T-cell (primary cell): ENCODE measurements around the gene NECAB2. TPM values are rescaled to one million over a fixed set of nuclear protein-coding genes. Genes with fewer than 3 reads are reported as not detected.

Experiments used
- ATAC-seq, 4 experiments: fragments of 200-7000 bp in 3 of 4; fragments of 150-1000 bp in 1 of 4; cut with Tn5 transposase; replicated peaks in 1 of 4; 1 replicate in 3 of 4; 2 replicates in 1 of 4; pipeline ENCODE4 v1.10.0; 2021; ENCODE audit warnings: moderate library complexity in 3 of 4, mild to moderate bottlenecking in 2 of 4, moderate number of reproducible peaks in 1 of 4
- CTCF ChIA-PET, 2 donors: fragments of 300-600 bp; sonication (Branson Sonifier 250); formaldehyde crosslinking; loops; one replicate each; lab custom pipeline; 2022; ENCODE audit warnings: antibody characterized with exemption in 2 of 2; lab: Charles Lee
- POLR2A ChIA-PET, 2 donors: fragments of 300-600 bp; sonication (Branson Sonifier 250); formaldehyde crosslinking; loops; one replicate each; lab custom pipeline; 2022; ENCODE audit warnings: antibody characterized with exemption in 2 of 2; lab: Charles Lee
- DNase-seq, 35 experiments: peaks; one replicate each; pipeline versions ENCODE4 v3.0.0 to v3.0.0-alpha.2; 2013 to 2023
- H3K27ac ChIP-seq: one replicate; pipeline ENCODE4 v1.5.1; 2013; ENCODE audit warnings: low read length
- H3K27me3 ChIP-seq, 2 experiments: replicated peaks in 1 of 2; 1 replicate in 1 of 2; 2 replicates in 1 of 2; pipeline versions ENCODE4 v1.6.1 to v1.7.0; 2013; ENCODE audit warnings: low read length in 1 of 2, mixed read lengths in 1 of 2; ENCODE audit not compliant: control insufficient read depth in 2 of 2, insufficient read depth in 2 of 2; ENCODE audit errors: extremely low read depth in 1 of 2
- H3K36me3 ChIP-seq, 2 donors: 1 replicate in 1 of 2; 2 replicates in 1 of 2; pipeline versions ENCODE4 v1.6.1 to v1.7.0; 2013; ENCODE audit warnings: low read length in 1 of 2; ENCODE audit not compliant: control insufficient read depth in 2 of 2, insufficient read depth in 1 of 2; ENCODE audit errors: extremely low read depth in 1 of 2
- H3K4me1 ChIP-seq, 2 experiments: 1 replicate in 1 of 2; 2 replicates in 1 of 2; pipeline versions ENCODE4 v1.6.1 to v1.7.0; 2013; ENCODE audit warnings: low read length in 2 of 2, mixed read lengths in 1 of 2; ENCODE audit not compliant: insufficient read depth in 2 of 2, control insufficient read depth in 1 of 2; ENCODE audit errors: extremely low read depth in 1 of 2
- H3K4me3 ChIP-seq, 2 donors: 1 replicate in 1 of 2; 2 replicates in 1 of 2; pipeline versions ENCODE4 v1.5.1 to v1.7.0; 2013; ENCODE audit warnings: mild to moderate bottlenecking in 2 of 2, low read length in 1 of 2, moderate library complexity in 1 of 2; ENCODE audit not compliant: control insufficient read depth in 1 of 2; ENCODE audit errors: extremely low read depth in 1 of 2
- H3K9me3 ChIP-seq: 2 replicates; pipeline ENCODE4 v1.7.0; 2013
- H3K27ac Mint-ChIP-seq, 2 donors: one replicate each; pipeline ENCODE4 v1.8.0; 2020 to 2021; ENCODE audit warnings: mild to moderate bottlenecking in 2 of 2, mixed read lengths in 2 of 2
- H3K27me3 Mint-ChIP-seq, 2 donors: one replicate each; pipeline ENCODE4 v1.8.0; 2021 to 2022; ENCODE audit warnings: mixed read lengths in 2 of 2
- H3K36me3 Mint-ChIP-seq: one replicate; pipeline ENCODE4 v1.8.0; 2021; ENCODE audit warnings: mixed read lengths
- H3K4me1 Mint-ChIP-seq, 3 donors: one replicate each; pipeline ENCODE4 v1.8.0; 2020 to 2022; ENCODE audit warnings: mixed read lengths in 3 of 3, mild to moderate bottlenecking in 1 of 3
- H3K4me3 Mint-ChIP-seq, 3 donors: one replicate each; pipeline ENCODE4 v1.8.0; 2020 to 2022; ENCODE audit warnings: mild to moderate bottlenecking in 3 of 3, mixed read lengths in 3 of 3, moderate library complexity in 3 of 3
- H3K9me3 Mint-ChIP-seq, 3 donors: one replicate each; pipeline ENCODE4 v1.8.0; 2020 to 2022; ENCODE audit warnings: mixed read lengths in 3 of 3
- whole genome bisulfite sequencing: methylation state at CpG from one replicate; pipeline ENCODE4 v1.1.5; 2013; ENCODE audit warnings: missing lambda C conversion rate; ENCODE audit not compliant: insufficient coverage; 5-methylcytosine and 5-hydroxymethylcytosine counted together
- total RNA-seq, 35 experiments: library from RNA in 6 of 35; stranded (reverse) in 6 of 35; fragments of 120-200 nt in 1 of 35; gene quantifications; one replicate each; pipeline versions ENCODE4 v1.2.1 to v1.2.4 and lab custom pipeline; 2013 to 2026

Gene NECAB2
- total RNA-seq, 5 donors from 2014 or later (not counting 1 experiment from before 2014, with no cell fraction given) = not detected

DNA sequence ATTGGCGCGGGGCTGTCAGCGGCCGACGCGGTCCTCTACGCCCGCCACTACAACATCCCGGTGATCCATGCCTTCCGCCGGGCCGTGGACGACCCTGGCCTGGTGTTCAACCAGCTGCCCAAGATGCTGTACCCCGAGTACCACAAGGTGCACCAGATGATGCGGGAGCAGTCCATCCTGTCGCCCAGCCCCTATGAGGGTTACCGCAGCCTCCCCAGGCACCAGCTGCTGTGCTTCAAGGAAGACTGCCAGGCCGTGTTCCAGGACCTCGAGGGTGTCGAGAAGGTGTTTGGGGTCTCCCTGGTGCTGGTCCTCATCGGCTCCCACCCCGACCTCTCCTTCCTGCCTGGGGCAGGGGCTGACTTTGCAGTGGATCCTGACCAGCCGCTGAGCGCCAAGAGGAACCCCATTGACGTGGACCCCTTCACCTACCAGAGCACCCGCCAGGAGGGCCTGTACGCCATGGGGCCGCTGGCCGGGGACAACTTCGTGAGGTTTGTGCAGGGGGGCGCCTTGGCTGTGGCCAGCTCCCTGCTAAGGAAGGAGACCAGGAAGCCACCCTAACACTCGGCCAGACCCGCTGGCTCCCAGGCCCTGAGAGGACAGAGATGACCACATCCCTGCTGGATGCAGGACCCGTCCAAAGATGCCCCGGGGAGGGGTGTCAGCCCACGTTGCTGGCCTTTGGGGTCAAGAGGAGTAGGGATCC lies 2.4 kb upstream of the NECAB2 start:
- Mint-ChIP-seq H3K36me3 (no peaks in the 10 kb centered on the region), H3K4me3 (no peak overlapping the region), H3K27ac (no peak overlapping the region), H3K27me3 (peaks cover 4 to 17% of the 10 kb centered on the region in 2 donors), H3K4me1 (peaks cover 0 to 7% (median 2%) of the 10 kb centered on the region in 3 donors), H3K9me3 (no peaks in the 10 kb centered on the region)
- no peaks in the 10 kb centered on the region for H3K9me3 ChIP-seq
- no peak overlapping the region for H3K27ac ChIP-seq
- DNase-seq (no peak), ATAC-seq (no peak)
- H3K36me3 ChIP-seq = no peaks in the 10 kb centered on the region
- peaks cover 0 to 3% of the 10 kb centered on the region in 2 experiments for H3K4me1 ChIP-seq
- ChIA-PET CTCF (no interaction called here), POLR2A (no interaction called here)
- 92% methylated on average over 34 of the region's 36 CpGs for WGBS
- H3K4me3 ChIP-seq = no peak overlapping the region
- peaks cover 0 to 29% of the 10 kb centered on the region in 2 experiments for H3K27me3 ChIP-seq

DNA sequence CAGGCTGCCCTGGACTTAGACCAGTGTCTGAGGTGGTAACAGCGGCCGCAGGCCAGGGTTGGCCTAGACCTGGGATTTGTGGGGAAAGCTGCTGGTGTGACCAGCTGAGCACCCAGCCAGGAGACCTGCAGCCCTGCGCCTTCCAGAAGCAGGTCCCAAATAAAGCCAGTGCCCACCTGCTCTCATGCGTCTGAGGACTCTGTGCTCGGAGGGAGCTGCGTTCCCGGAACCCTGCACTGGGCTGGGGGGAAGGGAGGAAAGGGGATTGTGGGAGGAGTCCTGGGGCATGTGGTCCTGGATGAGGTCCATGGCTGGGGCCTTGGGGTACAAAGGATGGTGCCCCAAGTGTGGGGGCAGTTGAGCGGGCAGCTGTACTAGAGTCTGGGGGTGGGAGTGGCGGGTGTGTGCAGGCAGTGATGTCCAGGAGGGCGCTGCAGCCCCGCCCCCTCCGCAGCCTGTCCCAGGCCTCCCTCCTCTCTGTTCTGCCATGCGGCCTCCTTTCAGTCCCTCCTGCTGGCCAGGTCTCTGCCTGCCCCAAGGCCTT lies 1.8 kb upstream of the NECAB2 start:
- no peaks in the 10 kb centered on the region for H3K36me3 ChIP-seq
- no peaks in the 10 kb centered on the region for H3K9me3 Mint-ChIP-seq

DNA sequence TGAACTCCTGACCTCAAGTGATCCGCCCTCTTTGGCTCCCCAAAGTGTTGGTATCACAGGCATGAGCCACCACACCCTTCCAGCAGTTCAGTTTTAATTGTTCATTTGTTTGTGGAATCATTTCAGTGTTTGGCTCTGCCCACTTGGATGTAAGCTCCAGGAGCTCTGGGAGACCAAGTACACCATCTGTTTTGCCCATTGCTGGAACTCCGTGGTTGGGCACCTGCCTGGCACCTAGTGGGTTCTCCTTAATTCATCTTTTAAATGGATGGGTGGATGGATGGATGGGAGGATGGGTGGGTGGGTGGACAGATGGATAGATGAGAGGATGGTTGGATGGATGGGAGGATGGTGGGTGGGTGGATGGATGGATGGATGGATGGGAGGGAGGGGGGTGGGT lies 953 bp upstream of the NECAB2 start:
- ATAC-seq = no peak
- Mint-ChIP-seq H3K36me3 (no peaks in the 10 kb centered on the region), H3K27ac (no peak overlapping the region), H3K9me3 (no peaks in the 10 kb centered on the region), H3K27me3 (peaks cover 9 to 23% of the 10 kb centered on the region in 2 donors), H3K4me1 (peaks cover 0 to 7% (median 2%) of the 10 kb centered on the region in 3 donors), H3K4me3 (no peak overlapping the region)
- no CpG with 5 or more reads among the region's 2 CpGs for WGBS
- Histone ChIP-seq H3K27me3 (peaks cover 0 to 42% of the 10 kb centered on the region in 2 experiments), H3K4me3 (no peak overlapping the region), H3K4me1 (peaks cover 0 to 3% of the 10 kb centered on the region in 2 experiments), H3K9me3 (no peaks in the 10 kb centered on the region), H3K36me3 (no peaks in the 10 kb centered on the region), H3K27ac (no peak overlapping the region)
- ChIA-PET POLR2A (no interaction called here), CTCF (no interaction called here)
- no peak for DNase-seq

More for the DNA sequence above, 1.8 kb upstream of the NECAB2 start:
- Histone ChIP-seq H3K9me3 (no peaks in the 10 kb centered on the region), H3K27ac (no peak overlapping the region), H3K4me3 (no peak overlapping the region), H3K27me3 (peaks cover 0 to 35% of the 10 kb centered on the region in 2 experiments), H3K4me1 (peaks cover 0 to 3% of the 10 kb centered on the region in 2 experiments)
- peaks cover 0 to 7% (median 2%) of the 10 kb centered on the region in 3 donors for H3K4me1 Mint-ChIP-seq
- DNase-seq (no peak), ATAC-seq (no peak)
- POLR2A ChIA-PET = no interaction called here
- CTCF ChIA-PET = no interaction called here
- 98% methylated on average over 9 of the region's 13 CpGs for WGBS
- no peak overlapping the region for H3K27ac Mint-ChIP-seq
- H3K27me3 Mint-ChIP-seq = peaks cover 5 to 19% of the 10 kb centered on the region in 2 donors
- H3K4me3 Mint-ChIP-seq = no peak overlapping the region
- H3K36me3 Mint-ChIP-seq = no peaks in the 10 kb centered on the region

DNA sequence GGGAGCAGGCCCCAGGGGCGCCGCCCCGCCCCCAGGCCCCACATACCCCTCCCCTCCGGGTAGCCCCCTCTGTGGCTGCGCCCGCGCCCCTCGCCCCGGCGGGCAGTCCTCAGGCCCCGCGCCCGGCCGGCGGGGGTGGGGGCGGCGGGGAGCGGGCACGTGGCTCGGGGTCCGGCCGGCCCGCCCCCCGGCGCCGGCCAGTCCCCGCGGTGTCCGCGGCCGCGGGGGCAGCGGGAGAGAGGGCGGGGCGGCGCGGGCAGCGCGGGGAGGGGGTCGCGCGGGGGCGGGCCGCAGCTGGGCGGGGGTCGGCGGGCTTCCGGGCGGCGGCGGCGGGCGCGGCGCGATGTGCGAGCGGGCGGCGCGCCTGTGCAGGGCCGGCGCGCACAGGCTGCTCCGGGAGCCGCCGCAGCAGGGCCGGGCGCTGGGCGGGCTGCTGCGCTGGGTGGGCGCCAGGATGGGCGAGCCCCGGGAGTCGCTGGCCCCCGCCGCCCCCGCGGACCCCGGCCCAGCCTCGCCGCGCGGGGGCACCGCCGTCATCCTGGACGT lies 335 bp downstream of the NECAB2 start:
- DNase-seq (no peak), ATAC-seq (no peak)
- Histone ChIP-seq H3K9me3 (no peaks in the 10 kb centered on the region), H3K27ac (no peak overlapping the region), H3K27me3 (peaks cover 0 to 47% of the 10 kb centered on the region in 2 experiments), H3K4me3 (no peak overlapping the region), H3K4me1 (peaks cover 0 to 3% of the 10 kb centered on the region in 2 experiments), H3K36me3 (no peaks in the 10 kb centered on the region)
- Mint-ChIP-seq H3K36me3 (no peaks in the 10 kb centered on the region), H3K27ac (no peak overlapping the region), H3K4me3 (peak overlapping the region in 1 of 3 donors; percentile 66), H3K9me3 (no peaks in the 10 kb centered on the region), H3K4me1 (peaks cover 0 to 7% (median 2%) of the 10 kb centered on the region in 3 donors), H3K27me3 (peaks cover 9 to 30% of the 10 kb centered on the region in 2 donors)
- 3% methylated on average over 65 of the region's 87 CpGs for WGBS
- POLR2A ChIA-PET = no interaction called here
- CTCF ChIA-PET = no interaction called here

DNA sequence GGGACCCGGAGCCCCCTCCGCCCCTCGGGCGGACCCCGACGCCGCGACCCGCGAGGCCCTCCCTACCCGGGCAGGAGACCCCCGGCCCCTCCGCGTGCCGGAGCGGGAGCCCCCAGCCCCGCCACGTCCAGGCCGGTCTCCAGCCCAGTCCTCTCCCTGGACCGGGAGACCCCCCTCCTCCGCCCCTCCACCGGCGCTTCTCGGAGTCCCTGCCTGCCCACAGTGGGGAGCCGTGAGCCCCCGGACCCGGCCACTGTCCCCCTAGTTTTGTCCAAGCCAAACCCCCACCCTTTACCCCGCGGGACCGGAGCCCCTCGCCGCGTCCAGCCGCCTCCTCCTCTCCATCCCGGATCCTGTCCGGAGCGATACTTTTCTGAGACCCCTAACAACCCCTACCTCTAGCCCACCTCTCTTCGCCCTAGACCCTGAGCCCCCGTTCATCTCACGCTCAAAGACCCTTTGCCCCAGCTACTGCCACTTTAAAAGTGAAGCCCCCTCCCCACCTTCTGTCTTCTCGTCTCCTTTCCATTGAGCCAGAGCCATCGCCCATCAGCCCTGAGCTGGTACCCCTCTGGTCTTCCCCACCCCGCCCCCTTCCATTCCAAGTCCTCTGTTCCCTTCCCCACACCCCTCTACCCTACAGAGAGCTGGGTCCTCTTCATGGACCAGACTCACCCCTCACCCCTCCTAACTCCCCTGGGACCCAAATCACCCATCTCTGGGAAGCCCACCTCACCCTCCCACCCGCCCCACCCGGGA lies 1.0 kb downstream of the NECAB2 start:
- no peak for ATAC-seq
- no peak overlapping the region for H3K27ac ChIP-seq
- Mint-ChIP-seq H3K36me3 (no peaks in the 10 kb centered on the region), H3K9me3 (no peaks in the 10 kb centered on the region), H3K4me3 (peak overlapping the region in 1 of 3 donors; percentile 50), H3K27ac (no peak overlapping the region), H3K4me1 (peaks cover 0 to 7% (median 2%) of the 10 kb centered on the region in 3 donors), H3K27me3 (peaks cover 9 to 30% of the 10 kb centered on the region in 2 donors)
- H3K36me3 ChIP-seq = no peaks in the 10 kb centered on the region
- no peak overlapping the region for H3K4me3 ChIP-seq
- H3K9me3 ChIP-seq = no peaks in the 10 kb centered on the region
- ChIA-PET POLR2A (no interaction called here), CTCF (interaction anchor here in 1 of 2 donors (0.6 kb wide), 1 partner anchor 11 kb away, joined by 8 read pairs; no protein-coding TSS in a partner anchor)
- no peak for DNase-seq
- H3K4me1 ChIP-seq = peaks cover 0 to 3% of the 10 kb centered on the region in 2 experiments
- H3K27me3 ChIP-seq = peaks cover 0 to 52% of the 10 kb centered on the region in 2 experiments
- WGBS = 14% methylated on average over 41 of the region's 45 CpGs

DNA sequence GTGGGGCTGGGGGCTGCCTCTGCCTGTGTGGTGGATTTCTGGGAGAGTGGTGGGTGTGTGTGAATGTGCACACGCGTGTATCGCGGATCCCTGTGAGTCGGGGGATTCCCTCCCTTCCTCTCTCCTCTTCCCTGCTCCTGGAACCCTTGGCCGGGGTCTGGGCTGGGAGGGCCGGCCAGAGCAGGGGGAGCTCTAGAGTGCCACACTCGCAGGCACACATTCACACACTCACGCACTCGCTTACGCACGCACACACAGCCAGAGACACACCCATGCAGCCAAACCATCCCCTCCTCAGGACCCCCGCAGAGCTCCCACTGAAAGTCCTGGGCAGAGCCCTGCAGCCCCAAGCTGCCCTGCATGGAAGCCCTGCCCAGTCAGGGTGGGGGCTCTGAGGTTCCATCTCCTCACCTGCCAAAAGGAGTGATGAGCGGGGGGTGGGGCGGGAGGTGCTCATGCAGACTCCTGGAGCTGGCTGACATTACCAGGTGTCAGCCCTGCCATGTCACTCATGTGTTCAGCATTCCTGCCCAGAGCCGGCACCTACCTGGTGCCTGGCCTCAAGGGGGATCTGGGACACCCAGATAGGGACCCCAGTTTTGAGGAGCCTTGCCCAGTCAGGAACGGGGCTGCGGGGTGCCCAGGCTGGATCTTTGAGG lies 1.9 kb downstream of the NECAB2 start:
- no peaks in the 10 kb centered on the region for H3K9me3 ChIP-seq
- H3K27me3 ChIP-seq = peaks cover 0 to 57% of the 10 kb centered on the region in 2 experiments
- peaks cover 0 to 7% (median 2%) of the 10 kb centered on the region in 3 donors for H3K4me1 Mint-ChIP-seq
- no peaks in the 10 kb centered on the region for H3K36me3 ChIP-seq
- no peaks in the 10 kb centered on the region for H3K9me3 Mint-ChIP-seq
- H3K4me1 ChIP-seq = peaks cover 0 to 3% of the 10 kb centered on the region in 2 experiments
- H3K4me3 Mint-ChIP-seq = peak overlapping the region in 1 of 3 donors; percentile 50
- H3K36me3 Mint-ChIP-seq = no peaks in the 10 kb centered on the region
- H3K27me3 Mint-ChIP-seq = peaks cover 15 to 35% of the 10 kb centered on the region in 2 donors
- DNase-seq (no peak), ATAC-seq (no peak)
- ChIA-PET CTCF (no interaction called here), POLR2A (no interaction called here)
- peak overlapping the region in 1 of 2 donors; percentile 67 for H3K27ac Mint-ChIP-seq
- no peak overlapping the region for H3K4me3 ChIP-seq
- 57% methylated on average over 14 of the region's 18 CpGs for WGBS
- no peak overlapping the region for H3K27ac ChIP-seq
